Nephron progenitor cell (in vitro differentiated cells): ENCODE data around the gene BBS2.
A peak's percentile ranks its signal among the peaks of the same experiment; 100 is the strongest.

ENCODE experiments used
- DNase-seq: peaks from one replicate; pipeline ENCODE4 v3.0.0; 2021
- H3K27ac Mint-ChIP-seq: 2 replicates; pipeline ENCODE4 v1.8.0; 2021; ENCODE audit warnings: mild to moderate bottlenecking, moderate library complexity, mixed read lengths
- H3K27me3 Mint-ChIP-seq: 2 replicates; pipeline ENCODE4 v1.8.0; 2021; ENCODE audit warnings: mild to moderate bottlenecking, low read depth, mixed read lengths; ENCODE audit not compliant: poor library complexity
- H3K36me3 Mint-ChIP-seq: 2 replicates; pipeline ENCODE4 v1.8.0; 2021; ENCODE audit warnings: low read depth, mixed read lengths
- H3K4me1 Mint-ChIP-seq: 2 replicates; pipeline ENCODE4 v1.8.0; 2021; ENCODE audit warnings: mixed read lengths
- H3K4me3 Mint-ChIP-seq: 2 replicates; pipeline ENCODE4 v1.8.0; 2021; ENCODE audit warnings: mild to moderate bottlenecking, moderate library complexity, mixed read lengths
- H3K9me3 Mint-ChIP-seq: 2 replicates; pipeline ENCODE4 v1.8.0; 2021; ENCODE audit warnings: mild to moderate bottlenecking, moderate library complexity, mixed read lengths
- CTCF ChIP-seq: fragments of 200-600 bp; sonication (generic); IDR thresholded peaks from 2 replicates; pipeline ENCODE4 v1.5.0; 2021; ENCODE audit warnings: antibody characterized with exemption

BBS2 gene

GRCh38 chr16:56517206-56517605 lies 2.6 kb downstream of the BBS2 start:
- DNase-seq, result no peak
- no peak for TF ChIP-seq CTCF
- no peaks in the 10 kb centered on the region for H3K27me3 Mint-ChIP-seq
- peaks cover 34% of the 10 kb centered on the region for H3K4me1 Mint-ChIP-seq
- peaks cover 4% of the 10 kb centered on the region for H3K9me3 Mint-ChIP-seq
- peaks cover 23% of the 10 kb centered on the region for H3K36me3 Mint-ChIP-seq
- no peak overlapping the region for H3K4me3 Mint-ChIP-seq
- H3K27ac Mint-ChIP-seq, result no peak overlapping the region

GRCh38 chr16:56515665-56516064 lies 4.2 kb downstream of the BBS2 start:
- Mint-ChIP-seq H3K4me3 (no peak overlapping the region), H3K9me3 (peaks cover 7% of the 10 kb centered on the region), H3K27ac (no peak overlapping the region), H3K27me3 (no peaks in the 10 kb centered on the region), H3K4me1 (peaks cover 35% of the 10 kb centered on the region), H3K36me3 (peaks cover 38% of the 10 kb centered on the region)
- TF ChIP-seq CTCF, result no peak
- no peak for DNase-seq

- peaks cover 32% of the 10 kb centered on the region for H3K4me1 Mint-ChIP-seq
These were observed 5.0 kb downstream of the BBS2 start for GRCh38 chr16:56514845-56515244.

GRCh38 chr16:56513972-56514371 lies 5.9 kb downstream of the BBS2 start:
- Mint-ChIP-seq H3K27ac (no peak overlapping the region), H3K27me3 (no peaks in the 10 kb centered on the region), H3K9me3 (peaks cover 7% of the 10 kb centered on the region), H3K36me3 (peaks cover 55% of the 10 kb centered on the region), H3K4me1 (peaks cover 26% of the 10 kb centered on the region), H3K4me3 (no peak overlapping the region)
- DNase-seq, result no peak
- peak; percentile 24 for TF ChIP-seq CTCF

More at GRCh38 chr16:56514845-56515244, 5.0 kb downstream of the BBS2 start:
- TF ChIP-seq CTCF, result no peak
- no peak overlapping the region for H3K27ac Mint-ChIP-seq
- H3K4me3 Mint-ChIP-seq, result no peak overlapping the region
- no peaks in the 10 kb centered on the region for H3K27me3 Mint-ChIP-seq
- DNase-seq, result no peak
- peaks cover 46% of the 10 kb centered on the region for H3K36me3 Mint-ChIP-seq
- H3K9me3 Mint-ChIP-seq, result peaks cover 7% of the 10 kb centered on the region

GRCh38 chr16:56513091-56513490 lies 6.7 kb downstream of the BBS2 start:
- no peak overlapping the region for H3K4me3 Mint-ChIP-seq
- H3K27ac Mint-ChIP-seq, result no peak overlapping the region

More at GRCh38 chr16:56513091-56513490, 6.7 kb downstream of the BBS2 start:
- Mint-ChIP-seq H3K9me3 (peaks cover 7% of the 10 kb centered on the region), H3K4me1 (peaks cover 21% of the 10 kb centered on the region), H3K36me3 (peaks cover 64% of the 10 kb centered on the region), H3K27me3 (no peaks in the 10 kb centered on the region)
- TF ChIP-seq CTCF, result no peak
- DNase-seq, result no peak
